DMS153 treated with DMSO at 0.1 percent for 48 hours (cell line): ENCODE measurements around the gene DLG4.

Experiments used
- DNase-seq: peaks from one replicate; lab custom pipeline; 2025; ENCODE audit not compliant: unreplicated experiment; lab: John Stamatoyannopoulos, UW

DLG4 gene

GRCh38 chr17:7219812-7220592, at the start of gene DLG4, which contains the start of gene ACADVL:
TSS of gene DLG4 (minus strand) at chr17:7219836.
TSS of gene ACADVL (plus strand) at chr17:7219938. CDS start at chr17:7219985, 47 bp downstream.
- DNase-seq: peak; percentile 10

GRCh38 chr17:7266784-7267183, 47.1 kb upstream of the DLG4 start:
- DNase-seq: no peak

GRCh38 chr17:7263801-7264078, 44.1 kb upstream of the DLG4 start:
- no peak for DNase-seq

GRCh38 chr17:7262935-7263800, 43.5 kb upstream of the DLG4 start:
- DNase-seq: no peak

GRCh38 chr17:7262192-7262934, 42.7 kb upstream of the DLG4 start, which contains the start of gene CLDN7:
TSS of gene CLDN7 (minus strand) at chr17:7262478. CDS start at chr17:7262043, 435 bp downstream.
- peak; percentile 40 for DNase-seq

- DNase-seq: no peak
Observed at GRCh38 chr17:7261379-7262191, 41.9 kb upstream of the DLG4 start.

GRCh38 chr17:7260651-7261378, 41.2 kb upstream of the DLG4 start:
- DNase-seq: no peak

- DNase-seq: no peak
Observed at GRCh38 chr17:7260151-7260550, 40.5 kb upstream of the DLG4 start.

- DNase-seq: no peak
Observed at GRCh38 chr17:7259555-7259889, 39.9 kb upstream of the DLG4 start.

- DNase-seq: no peak
Observed at GRCh38 chr17:7258731-7259554, 39.3 kb upstream of the DLG4 start.

GRCh38 chr17:7256766-7257456, 37.3 kb upstream of the DLG4 start:
- no peak for DNase-seq

GRCh38 chr17:7254511-7254910, 34.9 kb upstream of the DLG4 start:
- DNase-seq: no peak

GRCh38 chr17:7253082-7253481, 33.4 kb upstream of the DLG4 start:
- no peak for DNase-seq

GRCh38 chr17:7252176-7253043, 32.8 kb upstream of the DLG4 start, which contains the start of gene ELP5:
TSS of gene ELP5 (plus strand) at chr17:7252215. CDS start at chr17:7252551, 336 bp downstream.
- peak; percentile 16 for DNase-seq

GRCh38 chr17:7251661-7252175, 32.1 kb upstream of the DLG4 start, which contains the start of gene CTDNEP1:
TSS of gene CTDNEP1 (minus strand) at chr17:7251734. CDS start at chr17:7251296, 438 bp downstream.
- DNase-seq: peak; percentile 64

GRCh38 chr17:7250695-7251627, 31.3 kb upstream of the DLG4 start:
- no peak for DNase-seq
